GM12878 (cell line): ENCODE results near the gene MRC2.

Experiments
- DPF2 ChIP-seq: fragments of 450-650 bp; IDR thresholded peaks from 2 replicates; pipeline ENCODE4 v1.6.1; 2017; ENCODE audit warnings: mild to moderate bottlenecking
- EGR1 ChIP-seq, 2 experiments: IDR thresholded peaks; 1 replicate in 1 of 2; 2 replicates in 1 of 2; pipeline ENCODE4 v1.6.1; 2011 to 2012; ENCODE audit warnings: low read depth in 2 of 2, low read length in 2 of 2, borderline replicate concordance in 1 of 2, mild to moderate bottlenecking in 1 of 2, moderate library complexity in 1 of 2
- JUND ChIP-seq: IDR thresholded peaks from 2 replicates; pipeline ENCODE4 v1.6.1; 2012; ENCODE audit warnings: low read depth, mild to moderate bottlenecking, low read length, improper control_type of control experiment, moderate library complexity
- NFYA ChIP-seq: IDR thresholded peaks from 2 replicates; pipeline ENCODE4 v1.6.1; 2011; ENCODE audit warnings: low read depth, mild to moderate bottlenecking, low read length, improper control_type of control experiment, borderline replicate concordance
- POLR2A ChIP-seq: IDR thresholded peaks from 2 replicates; pipeline ENCODE4 v1.6.1; 2011; ENCODE audit warnings: low read depth, mild to moderate bottlenecking, low read length
- POLR2AphosphoS2 ChIP-seq: IDR thresholded peaks from 2 replicates; pipeline ENCODE4 v1.6.1; 2011; ENCODE audit warnings: low read depth, mild to moderate bottlenecking, low read length, improper control_type of control experiment, moderate library complexity
- ZNF24 ChIP-seq: fragments of 450-650 bp; IDR thresholded peaks from 2 replicates; pipeline ENCODE4 v1.6.1; 2017; ENCODE audit warnings: antibody characterized with exemption, mild to moderate bottlenecking
- ZNF274 ChIP-seq: IDR thresholded peaks from one replicate; pipeline ENCODE4 v1.8.0; 2011; ENCODE audit not compliant: insufficient read length, insufficient read depth
- TF ChIP-seq, protein P1 (sequence below): IDR thresholded peaks from 2 replicates; pipeline ENCODE4 v1.6.1; 2011; ENCODE audit warnings: borderline replicate concordance, low read depth, mild to moderate bottlenecking, moderate library complexity, mixed read lengths, low read length; ENCODE audit not compliant: insufficient read depth; ENCODE audit errors: extremely low read length
- TF ChIP-seq, protein P2 (sequence below): fragments of 450-650 bp; IDR thresholded peaks from 2 replicates; pipeline ENCODE4 v1.6.1; 2017; ENCODE audit warnings: antibody characterized with exemption, mild to moderate bottlenecking, moderate library complexity
- TF ChIP-seq, protein P3 (sequence below): IDR thresholded peaks from 2 replicates; pipeline ENCODE4 v1.6.1; 2012; ENCODE audit warnings: low read length, inconsistent platforms

DNA sequence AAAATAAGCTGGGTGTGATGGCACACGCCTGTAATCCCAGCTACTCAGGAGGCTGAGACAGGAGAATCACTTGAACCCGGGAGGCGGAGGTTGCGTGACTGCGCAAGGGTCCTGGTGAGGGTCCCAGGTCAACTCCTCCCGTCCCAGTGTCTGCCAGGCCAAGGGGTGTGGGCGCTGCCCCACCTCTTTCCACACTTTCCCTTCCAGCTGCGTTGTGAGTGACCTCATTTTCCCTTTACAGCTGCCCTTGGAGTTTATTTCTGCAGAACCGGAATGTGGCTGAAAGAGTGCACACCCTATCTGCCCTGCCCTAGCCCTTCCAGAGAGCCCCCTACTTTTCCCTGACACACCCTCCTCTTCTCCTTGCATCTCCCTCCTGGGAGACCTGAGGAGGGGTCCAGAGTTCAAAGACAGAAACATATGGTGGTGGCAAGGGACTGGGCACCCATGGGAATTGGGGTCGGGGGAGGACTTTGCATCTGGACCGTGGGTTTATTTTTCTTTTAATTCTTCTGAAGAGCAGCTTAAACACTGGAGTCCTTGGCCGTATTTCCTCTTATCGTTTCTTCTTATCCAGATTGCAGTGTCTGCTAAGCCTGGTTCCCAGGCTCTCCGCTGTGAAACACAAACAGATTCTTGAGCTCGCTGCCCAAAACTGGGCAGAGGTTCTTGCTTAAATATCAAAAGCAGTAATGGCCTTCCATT is 20.9 kb downstream of the MRC2 start:
- TF ChIP-seq EGR1 (IDR thresholded peaks at IDR 0.05; ENCODE audit: borderline replicate concordance in 1 of 2, low read depth in 2 of 2, low read length in 2 of 2) (no peak), POLR2A (no peak), POLR2AphosphoS2 (no peak), ZNF274 (no peak), JUND (no peak), ZNF24 (no peak), NFYA (no peak), DPF2 (no peak)
- TF ChIP-seq, protein P1, sequence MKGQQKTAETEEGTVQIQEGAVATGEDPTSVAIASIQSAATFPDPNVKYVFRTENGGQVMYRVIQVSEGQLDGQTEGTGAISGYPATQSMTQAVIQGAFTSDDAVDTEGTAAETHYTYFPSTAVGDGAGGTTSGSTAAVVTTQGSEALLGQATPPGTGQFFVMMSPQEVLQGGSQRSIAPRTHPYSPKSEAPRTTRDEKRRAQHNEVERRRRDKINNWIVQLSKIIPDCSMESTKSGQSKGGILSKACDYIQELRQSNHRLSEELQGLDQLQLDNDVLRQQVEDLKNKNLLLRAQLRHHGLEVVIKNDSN: no peak
- TF ChIP-seq, protein P2, sequence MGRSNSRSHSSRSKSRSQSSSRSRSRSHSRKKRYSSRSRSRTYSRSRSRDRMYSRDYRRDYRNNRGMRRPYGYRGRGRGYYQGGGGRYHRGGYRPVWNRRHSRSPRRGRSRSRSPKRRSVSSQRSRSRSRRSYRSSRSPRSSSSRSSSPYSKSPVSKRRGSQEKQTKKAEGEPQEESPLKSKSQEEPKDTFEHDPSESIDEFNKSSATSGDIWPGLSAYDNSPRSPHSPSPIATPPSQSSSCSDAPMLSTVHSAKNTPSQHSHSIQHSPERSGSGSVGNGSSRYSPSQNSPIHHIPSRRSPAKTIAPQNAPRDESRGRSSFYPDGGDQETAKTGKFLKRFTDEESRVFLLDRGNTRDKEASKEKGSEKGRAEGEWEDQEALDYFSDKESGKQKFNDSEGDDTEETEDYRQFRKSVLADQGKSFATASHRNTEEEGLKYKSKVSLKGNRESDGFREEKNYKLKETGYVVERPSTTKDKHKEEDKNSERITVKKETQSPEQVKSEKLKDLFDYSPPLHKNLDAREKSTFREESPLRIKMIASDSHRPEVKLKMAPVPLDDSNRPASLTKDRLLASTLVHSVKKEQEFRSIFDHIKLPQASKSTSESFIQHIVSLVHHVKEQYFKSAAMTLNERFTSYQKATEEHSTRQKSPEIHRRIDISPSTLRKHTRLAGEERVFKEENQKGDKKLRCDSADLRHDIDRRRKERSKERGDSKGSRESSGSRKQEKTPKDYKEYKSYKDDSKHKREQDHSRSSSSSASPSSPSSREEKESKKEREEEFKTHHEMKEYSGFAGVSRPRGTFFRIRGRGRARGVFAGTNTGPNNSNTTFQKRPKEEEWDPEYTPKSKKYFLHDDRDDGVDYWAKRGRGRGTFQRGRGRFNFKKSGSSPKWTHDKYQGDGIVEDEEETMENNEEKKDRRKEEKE: no peak
- TF ChIP-seq, protein P3, sequence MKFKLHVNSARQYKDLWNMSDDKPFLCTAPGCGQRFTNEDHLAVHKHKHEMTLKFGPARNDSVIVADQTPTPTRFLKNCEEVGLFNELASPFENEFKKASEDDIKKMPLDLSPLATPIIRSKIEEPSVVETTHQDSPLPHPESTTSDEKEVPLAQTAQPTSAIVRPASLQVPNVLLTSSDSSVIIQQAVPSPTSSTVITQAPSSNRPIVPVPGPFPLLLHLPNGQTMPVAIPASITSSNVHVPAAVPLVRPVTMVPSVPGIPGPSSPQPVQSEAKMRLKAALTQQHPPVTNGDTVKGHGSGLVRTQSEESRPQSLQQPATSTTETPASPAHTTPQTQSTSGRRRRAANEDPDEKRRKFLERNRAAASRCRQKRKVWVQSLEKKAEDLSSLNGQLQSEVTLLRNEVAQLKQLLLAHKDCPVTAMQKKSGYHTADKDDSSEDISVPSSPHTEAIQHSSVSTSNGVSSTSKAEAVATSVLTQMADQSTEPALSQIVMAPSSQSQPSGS: no peak
